NCI-H446 (cell line): ENCODE results near the gene PPM1B.
A peak's percentile ranks its signal among the peaks of the same experiment; 100 is the strongest.
"Not testable (repeated sequence)": the region's sequence is repeated elsewhere in the genome, so short reads cannot be mapped to it uniquely, and the experiment has no call there.

Experiments
- DNase-seq, 2 experiments: peaks; one replicate each; lab custom pipeline; 2025; lab: John Stamatoyannopoulos, UW

The PPM1B gene

GRCh38 chr2:44200759-44201158, 32.1 kb downstream of the PPM1B start:
- DNase-seq, result no peak

DNA sequence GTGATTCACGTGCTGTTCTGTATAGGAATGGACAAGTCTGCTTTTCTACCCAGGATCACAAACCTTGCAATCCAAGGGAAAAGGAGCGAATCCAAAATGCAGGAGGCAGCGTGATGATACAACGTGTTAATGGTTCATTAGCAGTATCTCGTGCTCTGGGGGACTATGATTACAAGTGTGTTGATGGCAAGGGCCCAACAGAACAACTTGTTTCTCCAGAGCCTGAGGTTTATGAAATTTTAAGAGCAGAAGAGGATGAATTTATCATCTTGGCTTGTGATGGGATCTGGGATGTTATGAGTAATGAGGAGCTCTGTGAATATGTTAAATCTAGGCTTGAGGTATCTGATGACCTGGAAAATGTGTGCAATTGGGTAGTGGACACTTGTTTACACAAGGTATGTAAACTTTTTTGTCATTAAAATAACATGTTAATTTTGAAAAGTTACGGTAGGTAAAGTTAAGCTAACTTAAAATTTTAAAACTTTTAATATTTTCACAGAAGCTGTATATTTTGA, 33.0 kb downstream of the PPM1B start:
- no peak for DNase-seq

DNA sequence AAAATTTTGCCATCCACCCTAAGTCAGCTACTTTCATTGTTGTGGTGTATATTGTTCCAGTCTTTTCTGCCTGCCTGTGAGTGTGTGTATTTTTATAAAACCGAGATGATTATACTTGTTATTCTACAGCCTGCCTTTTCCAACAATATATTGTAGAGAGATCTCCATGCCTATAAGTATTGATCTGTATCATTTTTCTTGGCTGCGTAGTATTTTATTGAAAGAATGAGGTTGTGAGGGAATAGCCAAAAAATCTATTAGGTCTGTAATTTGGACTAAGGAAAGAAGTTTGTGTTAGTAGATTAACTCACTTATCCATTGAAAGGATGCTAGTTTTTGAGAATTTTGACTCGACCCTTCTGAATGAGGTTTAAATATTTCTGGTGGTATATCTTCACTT, 34.9 kb downstream of the PPM1B start:
- no peak for DNase-seq

- DNase-seq, result no peak
These were observed 36.5 kb downstream of the PPM1B start for GRCh38 chr2:44205169-44205568.

GRCh38 chr2:44207102-44207501, 38.4 kb downstream of the PPM1B start:
- no peak for DNase-seq

GRCh38 chr2:44207648-44208047, 39.0 kb downstream of the PPM1B start:
- not testable (repeated sequence) for DNase-seq

GRCh38 chr2:44210362-44210761, 41.7 kb downstream of the PPM1B start:
- DNase-seq, result no peak

DNA sequence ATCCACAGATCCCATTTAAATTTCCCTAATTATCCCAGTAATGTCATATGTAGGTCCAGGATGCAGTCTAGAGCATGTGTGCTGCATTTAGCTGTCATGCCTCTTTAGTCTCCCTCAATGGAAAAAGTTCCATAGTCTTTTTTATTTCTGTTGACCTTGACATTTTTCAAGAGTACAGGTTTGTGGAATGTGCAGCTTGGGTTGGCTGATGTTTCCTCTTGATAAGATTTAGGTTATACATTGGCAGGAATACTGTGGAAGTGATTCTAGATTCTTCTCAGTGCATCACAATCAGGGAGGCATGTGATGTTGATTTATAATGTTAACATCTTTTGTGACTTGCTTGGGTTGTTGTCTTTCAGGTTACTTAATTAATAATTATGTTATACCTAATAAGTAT, 42.5 kb downstream of the PPM1B start:
- DNase-seq, result no peak

GRCh38 chr2:44212302-44212701, 43.6 kb downstream of the PPM1B start:
- no peak for DNase-seq

DNA sequence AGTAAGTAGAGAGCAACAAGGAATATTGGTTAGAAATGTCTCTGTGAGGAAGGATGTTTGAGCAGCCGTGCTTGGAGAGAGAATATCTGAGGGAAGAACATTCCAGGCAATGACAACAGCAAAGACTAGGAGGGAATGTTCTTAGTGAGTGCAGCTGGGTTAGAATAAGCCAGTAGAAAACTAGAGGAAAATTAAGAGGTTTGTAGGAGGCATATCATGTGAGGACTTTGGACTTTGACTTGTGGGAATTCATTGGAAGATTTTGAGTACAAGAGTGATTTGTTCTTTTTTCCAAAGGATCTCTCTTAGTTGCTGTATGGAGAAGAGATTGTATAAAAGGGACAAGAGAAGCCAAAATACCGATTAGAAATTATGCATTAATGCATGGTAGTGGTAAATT, 47.2 kb downstream of the PPM1B start:
- DNase-seq, result no peak

GRCh38 chr2:44218771-44219170, 50.1 kb downstream of the PPM1B start:
- no peak for DNase-seq

DNA sequence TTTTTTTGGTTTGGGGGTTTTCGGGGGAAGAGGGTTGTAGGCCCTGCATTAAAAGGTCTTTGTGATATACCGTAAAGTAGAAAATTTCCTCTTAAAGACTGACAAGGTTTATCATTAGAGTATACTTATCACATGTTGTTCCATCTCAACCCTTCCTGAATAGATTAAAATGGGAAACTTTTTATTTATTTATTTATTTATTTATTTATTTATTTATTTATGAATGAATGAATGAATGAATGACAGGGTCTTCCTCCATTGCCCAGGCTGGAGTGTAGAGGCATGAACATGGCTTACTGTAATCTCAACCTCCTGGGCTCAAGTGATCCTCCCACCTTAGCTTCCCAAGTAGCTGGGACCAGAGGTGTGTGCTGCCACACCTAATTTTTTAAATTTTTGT, 58.1 kb downstream of the PPM1B start:
- no peak for DNase-seq

DNA sequence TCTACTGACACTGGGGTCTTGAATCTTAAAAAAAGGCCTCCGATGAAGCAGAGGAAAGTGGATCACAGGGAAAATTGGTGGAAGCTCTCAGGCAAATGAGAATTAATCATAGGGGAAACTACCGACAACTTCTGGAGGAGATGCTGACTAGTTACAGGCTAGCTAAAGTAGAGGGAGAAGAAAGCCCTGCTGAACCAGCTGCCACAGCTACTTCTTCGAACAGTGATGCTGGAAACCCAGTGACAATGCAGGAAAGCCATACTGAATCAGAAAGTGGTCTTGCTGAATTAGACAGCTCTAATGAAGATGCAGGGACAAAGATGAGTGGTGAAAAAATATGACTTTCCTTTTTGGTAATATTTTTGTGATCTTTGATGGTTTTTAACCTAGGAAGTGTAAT, 61.7 kb downstream of the PPM1B start:
- no peak for DNase-seq

GRCh38 chr2:44233450-44234128, 64.9 kb downstream of the PPM1B start:
- DNase-seq, result peak in 1 of 2 experiments; percentile 6

- no peak for DNase-seq
These were observed 68.5 kb downstream of the PPM1B start for GRCh38 chr2:44237221-44237620.

- no peak for DNase-seq
These were observed 74.2 kb downstream of the PPM1B start for GRCh38 chr2:44242904-44243303.

GRCh38 chr2:44244135-44244871, 75.6 kb downstream of the PPM1B start:
- peak; percentile 45 to 80 for DNase-seq

- DNase-seq, result no peak
These were observed 76.6 kb downstream of the PPM1B start for GRCh38 chr2:44245083-44245861.

GRCh38 chr2:44246436-44246835, 77.8 kb downstream of the PPM1B start:
- no peak for DNase-seq

DNA sequence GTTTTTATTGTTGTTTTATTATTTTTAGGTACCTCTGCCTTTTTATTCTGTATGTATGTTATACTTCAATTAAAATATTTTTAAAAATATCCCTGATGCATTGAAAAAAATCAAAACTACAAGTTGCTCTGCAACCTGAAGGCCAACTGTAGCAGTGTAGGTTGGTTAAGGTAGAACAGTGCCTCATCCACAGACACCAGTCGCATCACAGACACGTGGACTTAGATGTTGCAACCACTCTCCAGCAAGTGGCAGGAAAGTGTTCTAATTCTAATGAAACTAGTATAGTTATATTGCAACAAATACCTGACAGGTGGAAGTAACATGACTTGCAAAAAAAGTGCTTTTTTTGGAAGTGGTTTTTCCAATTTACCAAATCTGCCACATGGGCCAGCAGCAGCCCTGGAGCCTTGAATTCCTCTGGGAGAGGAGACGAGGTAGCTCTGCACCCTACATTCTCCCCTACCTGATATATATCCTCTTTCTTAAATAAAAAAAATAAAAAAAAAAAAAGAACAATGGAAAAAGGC, 78.2 kb downstream of the PPM1B start:
- DNase-seq, result no peak

- no peak for DNase-seq
These were observed 79.2 kb downstream of the PPM1B start for GRCh38 chr2:44247924-44248323.

GRCh38 chr2:44249269-44249668, 80.6 kb downstream of the PPM1B start:
- not testable (repeated sequence) for DNase-seq
